Body of pancreas (tissue), 4 donors: Measurements from ENCODE around the gene TLR1.

ENCODE experiments used
- POLR2A ChIP-seq, 3 donors: fragments of 450-650 bp; IDR thresholded peaks; one replicate each; pipeline ENCODE4 v1.6.1; 2016; ENCODE audit warnings: antibody characterized with exemption in 3 of 3, mild to moderate bottlenecking in 2 of 3
- TF ChIP-seq, protein P1 (sequence below), 7 experiments: fragments of 450-650 bp in 4 of 7; fragments of 200-600 bp in 3 of 7; sonication (generic) in 3 of 7; IDR thresholded peaks; one replicate each; pipeline ENCODE4 v1.5.1; 2016 to 2019; ENCODE audit warnings: antibody characterized with exemption in 7 of 7

DNA sequence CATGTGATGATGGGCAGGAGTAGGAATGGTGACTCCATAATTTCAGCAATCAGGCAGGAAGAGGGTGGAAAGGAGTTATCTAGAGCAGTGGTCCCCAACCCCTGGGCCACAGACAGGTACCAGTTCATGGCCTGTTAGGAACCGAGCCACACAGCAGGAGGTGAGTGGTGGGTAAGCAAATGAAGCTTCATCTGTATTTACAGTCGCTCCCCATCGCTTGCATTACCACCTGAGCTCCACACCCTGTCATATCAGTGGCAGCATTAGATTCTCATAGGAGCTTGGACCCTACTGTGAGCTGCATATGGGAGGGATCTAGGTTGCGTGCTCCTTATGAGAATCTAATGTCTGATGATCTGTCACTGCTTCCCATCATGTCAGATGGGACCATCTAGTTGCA is 20.4 kb downstream of the TLR1 start:
- TF ChIP-seq, protein P1, sequence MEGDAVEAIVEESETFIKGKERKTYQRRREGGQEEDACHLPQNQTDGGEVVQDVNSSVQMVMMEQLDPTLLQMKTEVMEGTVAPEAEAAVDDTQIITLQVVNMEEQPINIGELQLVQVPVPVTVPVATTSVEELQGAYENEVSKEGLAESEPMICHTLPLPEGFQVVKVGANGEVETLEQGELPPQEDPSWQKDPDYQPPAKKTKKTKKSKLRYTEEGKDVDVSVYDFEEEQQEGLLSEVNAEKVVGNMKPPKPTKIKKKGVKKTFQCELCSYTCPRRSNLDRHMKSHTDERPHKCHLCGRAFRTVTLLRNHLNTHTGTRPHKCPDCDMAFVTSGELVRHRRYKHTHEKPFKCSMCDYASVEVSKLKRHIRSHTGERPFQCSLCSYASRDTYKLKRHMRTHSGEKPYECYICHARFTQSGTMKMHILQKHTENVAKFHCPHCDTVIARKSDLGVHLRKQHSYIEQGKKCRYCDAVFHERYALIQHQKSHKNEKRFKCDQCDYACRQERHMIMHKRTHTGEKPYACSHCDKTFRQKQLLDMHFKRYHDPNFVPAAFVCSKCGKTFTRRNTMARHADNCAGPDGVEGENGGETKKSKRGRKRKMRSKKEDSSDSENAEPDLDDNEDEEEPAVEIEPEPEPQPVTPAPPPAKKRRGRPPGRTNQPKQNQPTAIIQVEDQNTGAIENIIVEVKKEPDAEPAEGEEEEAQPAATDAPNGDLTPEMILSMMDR (IDR thresholded peaks at IDR 0.05), result no peak
- TF ChIP-seq POLR2A (IDR thresholded peaks at IDR 0.05), result no peak
